HG02763 (cell line): ENCODE results near the gene CCDC192.

Experiments used
- ATAC-seq: cut with Tn5 transposase; IDR thresholded peaks from one replicate; pipeline ENCODE4 v1.9.1; 2021; ENCODE audit warnings: mild to moderate bottlenecking, moderate library complexity; ENCODE audit not compliant: unreplicated experiment

Gene CCDC192

GRCh38 chr5:127805448-127805847 is 102.3 kb downstream of the CCDC192 start:
- no peak for ATAC-seq

- ATAC-seq, result no peak
Measured at GRCh38 chr5:127806776-127807175, 103.6 kb downstream of the CCDC192 start.

- no peak for ATAC-seq
Measured at GRCh38 chr5:127809533-127809932, 106.3 kb downstream of the CCDC192 start.

- no peak for ATAC-seq
Measured at GRCh38 chr5:127810017-127810416, 106.8 kb downstream of the CCDC192 start.

- no peak for ATAC-seq
Measured at GRCh38 chr5:127810707-127811490, 107.7 kb downstream of the CCDC192 start.

- ATAC-seq, result no peak
Measured at GRCh38 chr5:127812570-127812969, 109.4 kb downstream of the CCDC192 start.

- no peak for ATAC-seq
Measured at GRCh38 chr5:127813633-127814587, 110.7 kb downstream of the CCDC192 start.

GRCh38 chr5:127814588-127814973 is 111.4 kb downstream of the CCDC192 start:
- no peak for ATAC-seq

GRCh38 chr5:127820910-127821553 is 117.8 kb downstream of the CCDC192 start:
- peak; percentile 88 for ATAC-seq

GRCh38 chr5:127821896-127822295 is 118.7 kb downstream of the CCDC192 start:
- ATAC-seq, result no peak

- no peak for ATAC-seq
Measured at GRCh38 chr5:127824126-127824525, 120.9 kb downstream of the CCDC192 start.

- ATAC-seq, result no peak
Measured at GRCh38 chr5:127826011-127826410, 122.8 kb downstream of the CCDC192 start.

GRCh38 chr5:127827451-127827850 is 124.3 kb downstream of the CCDC192 start:
- no peak for ATAC-seq

- ATAC-seq, result no peak
Measured at GRCh38 chr5:127830157-127830556, 127.0 kb downstream of the CCDC192 start.

GRCh38 chr5:127830829-127831598 is 127.8 kb downstream of the CCDC192 start:
- ATAC-seq, result no peak

GRCh38 chr5:127832067-127832466 is 128.9 kb downstream of the CCDC192 start:
- no peak for ATAC-seq

- peak; percentile 60 for ATAC-seq
Measured at GRCh38 chr5:127834094-127834531, 130.9 kb downstream of the CCDC192 start.

- ATAC-seq, result no peak
Measured at GRCh38 chr5:127834554-127834953, 131.4 kb downstream of the CCDC192 start.

- ATAC-seq, result no peak
Measured at GRCh38 chr5:127838661-127839060, 135.5 kb downstream of the CCDC192 start.

- ATAC-seq, result no peak
Measured at GRCh38 chr5:127839072-127839471, 135.9 kb downstream of the CCDC192 start.
